Measurements from ENCODE around the gene KRTAP5-6.

KRTAP5-6 gene

DNA sequence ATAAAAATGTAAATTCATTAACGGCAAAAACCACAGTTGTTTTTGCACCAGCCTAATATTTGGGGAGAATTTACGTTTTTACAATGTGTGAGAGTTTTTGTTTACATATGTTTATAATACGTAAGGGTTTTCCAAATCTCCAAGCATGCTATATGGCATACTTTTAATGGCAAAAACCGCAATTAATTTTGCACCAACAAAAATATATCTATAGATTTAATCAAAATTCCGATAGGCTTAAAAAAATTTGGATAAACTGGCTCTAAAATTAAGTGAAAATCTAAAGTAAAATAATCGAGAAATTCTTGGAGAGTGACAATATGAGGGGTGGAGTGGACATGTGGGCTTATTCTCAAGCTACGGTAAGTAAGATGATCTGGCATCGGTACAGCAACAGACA is 22.8 kb downstream of the KRTAP5-6 start:
- H2BK5ac ChIP-seq (ENCODE audit: low read depth, low read length, poor library complexity, severe bottlenecking) = no peak overlapping the region
- H4K91ac ChIP-seq (ENCODE audit: low read length) = no peak overlapping the region
- no peak overlapping the region for H3K23ac ChIP-seq (ENCODE audit: low read length in 2 of 2)
- no peaks in the 10 kb centered on the region for H3K36me3 ChIP-seq (ENCODE audit: control insufficient read depth in 1 of 2, insufficient read depth in 2 of 2, low read depth in 1 of 2, low read length in 2 of 2)
- no peak for DNase-seq
- no peak overlapping the region for H3K4me3 ChIP-seq (ENCODE audit: insufficient read depth in 1 of 2, low read depth in 1 of 2, low read length in 2 of 2)
- H3K27ac ChIP-seq (ENCODE audit: low read length, poor library complexity, severe bottlenecking) = no peak overlapping the region
- H3K79me1 ChIP-seq (replicated peaks; ENCODE audit: low read length, poor library complexity, severe bottlenecking) = no peaks in the 10 kb centered on the region
- no peak overlapping the region for H2AK5ac ChIP-seq (ENCODE audit: low read length, severe bottlenecking)
- WGBS = 76% methylated on average over 6 of the region's 8 CpGs
- no peak overlapping the region for H3K14ac ChIP-seq (ENCODE audit: low read length in 2 of 2)
- no peaks in the 10 kb centered on the region for H3K4me1 ChIP-seq (ENCODE audit: control insufficient read depth, insufficient read depth, low read depth, low read length)
- H3K4ac ChIP-seq (ENCODE audit: low read depth in 1 of 2, low read length in 2 of 2) = no peak overlapping the region
- H3K27me3 ChIP-seq (ENCODE audit: control insufficient read depth in 1 of 2, insufficient read depth in 1 of 2, low read length in 2 of 2) = peaks cover 16 to 61% of the 10 kb centered on the region in 2 experiments
- no peak overlapping the region for H4K8ac ChIP-seq (ENCODE audit: low read length)
- H2BK15ac ChIP-seq (ENCODE audit: low read depth, poor library complexity, severe bottlenecking) = no peak overlapping the region
- no peak overlapping the region for H2BK120ac ChIP-seq (ENCODE audit: low read depth, low read length)
- no peak overlapping the region for H2AFZ ChIP-seq (ENCODE audit: low read depth, low read length)
- H3K4me2 ChIP-seq (ENCODE audit: low read length, poor library complexity, severe bottlenecking) = no peak overlapping the region
- H3K9ac ChIP-seq (ENCODE audit: low read length) = no peak overlapping the region
- H3K18ac ChIP-seq (ENCODE audit: low read depth in 1 of 2, low read length in 2 of 2) = no peak overlapping the region
- H2BK12ac ChIP-seq (ENCODE audit: low read length in 2 of 2) = no peak overlapping the region
- H3K9me3 ChIP-seq (ENCODE audit: control insufficient read depth, low read length) = no peaks in the 10 kb centered on the region

DNA sequence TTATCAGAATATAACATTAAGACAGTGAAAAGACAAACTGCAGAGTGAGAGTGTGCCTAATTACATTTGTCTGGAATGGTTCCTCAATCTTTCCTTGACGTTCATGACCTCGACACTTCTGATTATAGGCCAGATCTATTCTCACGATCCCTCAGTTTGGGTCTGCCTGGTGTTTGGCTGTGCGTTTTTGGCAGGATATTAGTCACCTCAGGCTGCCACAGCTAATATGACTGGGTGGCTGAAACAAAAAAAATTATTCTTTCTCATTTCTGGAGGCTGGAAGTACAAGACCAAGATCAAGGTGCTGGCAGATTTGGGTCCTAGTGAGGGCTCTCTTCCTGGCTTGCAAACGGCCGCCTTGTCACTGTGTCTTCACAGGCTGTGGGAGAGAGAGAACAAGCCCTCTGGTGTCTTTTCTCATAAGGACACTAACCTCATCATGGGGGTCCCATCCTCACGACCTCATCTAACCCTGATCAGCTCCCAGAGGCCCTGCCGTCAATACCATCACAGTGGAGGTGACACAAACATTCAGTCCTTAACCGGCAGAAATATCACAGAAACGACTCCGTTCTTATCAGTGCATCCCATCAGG is 30.2 kb downstream of the KRTAP5-6 start:
- no peak overlapping the region for H2BK12ac ChIP-seq (ENCODE audit: low read length in 2 of 2)
- H3K4me2 ChIP-seq (ENCODE audit: low read length, poor library complexity, severe bottlenecking) = no peak overlapping the region
- no peak overlapping the region for H2BK5ac ChIP-seq (ENCODE audit: low read depth, low read length, poor library complexity, severe bottlenecking)
- no peak overlapping the region for H4K91ac ChIP-seq (ENCODE audit: low read length)
- H3K27ac ChIP-seq (ENCODE audit: low read length, poor library complexity, severe bottlenecking) = no peak overlapping the region
- H3K4me1 ChIP-seq (ENCODE audit: control insufficient read depth, insufficient read depth, low read depth, low read length) = no peaks in the 10 kb centered on the region
- no peak overlapping the region for H3K14ac ChIP-seq (ENCODE audit: low read length in 2 of 2)
- DNase-seq = no peak
- H3K23ac ChIP-seq (ENCODE audit: low read length in 2 of 2) = no peak overlapping the region
- H3K4me3 ChIP-seq (ENCODE audit: insufficient read depth in 1 of 2, low read depth in 1 of 2, low read length in 2 of 2) = no peak overlapping the region
- H3K4ac ChIP-seq (ENCODE audit: low read depth in 1 of 2, low read length in 2 of 2) = no peak overlapping the region
- no peak overlapping the region for H3K9ac ChIP-seq (ENCODE audit: low read length)
- no peak overlapping the region for H2AFZ ChIP-seq (ENCODE audit: low read depth, low read length)
- H2BK15ac ChIP-seq (ENCODE audit: low read depth, poor library complexity, severe bottlenecking) = no peak overlapping the region
- no peak overlapping the region for H3K18ac ChIP-seq (ENCODE audit: low read depth in 1 of 2, low read length in 2 of 2)
- 81% methylated on average over 11 of the region's 11 CpGs for WGBS
- H3K9me3 ChIP-seq (ENCODE audit: control insufficient read depth, low read length) = no peaks in the 10 kb centered on the region
- no peak overlapping the region for H2BK120ac ChIP-seq (ENCODE audit: low read depth, low read length)
- H2AK5ac ChIP-seq (ENCODE audit: low read length, severe bottlenecking) = no peak overlapping the region
- peaks cover 33 to 77% of the 10 kb centered on the region in 2 experiments for H3K27me3 ChIP-seq (ENCODE audit: control insufficient read depth in 1 of 2, insufficient read depth in 1 of 2, low read length in 2 of 2)
- H3K36me3 ChIP-seq (ENCODE audit: control insufficient read depth in 1 of 2, insufficient read depth in 2 of 2, low read depth in 1 of 2, low read length in 2 of 2) = no peaks in the 10 kb centered on the region
- H4K8ac ChIP-seq (ENCODE audit: low read length) = no peak overlapping the region
- H3K79me1 ChIP-seq (replicated peaks; ENCODE audit: low read length, poor library complexity, severe bottlenecking) = no peaks in the 10 kb centered on the region

DNA sequence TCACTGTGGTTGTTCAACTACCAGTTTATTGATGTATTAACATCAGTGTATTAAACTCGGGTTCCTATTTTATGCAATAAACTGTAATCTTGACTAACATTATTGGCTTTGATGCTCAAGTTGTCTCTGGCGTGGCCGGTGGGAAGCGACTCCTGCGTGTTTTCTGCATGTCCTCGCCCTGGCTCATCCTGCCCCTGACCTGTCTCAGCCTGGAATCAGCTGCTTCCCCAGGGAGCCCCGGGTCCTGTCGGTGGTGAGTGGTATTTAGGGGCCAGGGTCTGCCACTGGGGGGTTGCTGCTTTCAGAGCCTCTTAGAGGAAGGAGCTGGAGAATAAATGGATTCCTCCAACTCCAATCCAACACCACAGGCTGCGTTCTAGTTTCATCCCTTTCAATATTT is 30.9 kb downstream of the KRTAP5-6 start:
- Histone ChIP-seq H2BK12ac (ENCODE audit: low read length in 2 of 2) (no peak overlapping the region), H4K91ac (ENCODE audit: low read length) (no peak overlapping the region), H2BK5ac (ENCODE audit: low read depth, low read length, poor library complexity, severe bottlenecking) (no peak overlapping the region), H2AFZ (ENCODE audit: low read depth, low read length) (no peak overlapping the region), H3K9ac (ENCODE audit: low read length) (no peak overlapping the region), H4K8ac (ENCODE audit: low read length) (no peak overlapping the region), H3K9me3 (ENCODE audit: control insufficient read depth, low read length) (no peaks in the 10 kb centered on the region), H2BK120ac (ENCODE audit: low read depth, low read length) (no peak overlapping the region), H3K4ac (ENCODE audit: low read depth in 1 of 2, low read length in 2 of 2) (no peak overlapping the region), H3K4me1 (ENCODE audit: control insufficient read depth, insufficient read depth, low read depth, low read length) (no peaks in the 10 kb centered on the region), H2AK5ac (ENCODE audit: low read length, severe bottlenecking) (no peak overlapping the region), H3K18ac (ENCODE audit: low read depth in 1 of 2, low read length in 2 of 2) (no peak overlapping the region), H3K4me2 (ENCODE audit: low read length, poor library complexity, severe bottlenecking) (no peak overlapping the region), H3K27me3 (ENCODE audit: control insufficient read depth in 1 of 2, insufficient read depth in 1 of 2, low read length in 2 of 2) (peaks cover 38 to 77% of the 10 kb centered on the region in 2 experiments), H3K27ac (ENCODE audit: low read length, poor library complexity, severe bottlenecking) (no peak overlapping the region), H3K36me3 (ENCODE audit: control insufficient read depth in 1 of 2, insufficient read depth in 2 of 2, low read depth in 1 of 2, low read length in 2 of 2) (no peaks in the 10 kb centered on the region), H3K79me1 (replicated peaks; ENCODE audit: low read length, poor library complexity, severe bottlenecking) (no peaks in the 10 kb centered on the region), H3K4me3 (ENCODE audit: insufficient read depth in 1 of 2, low read depth in 1 of 2, low read length in 2 of 2) (no peak overlapping the region), H3K14ac (ENCODE audit: low read length in 2 of 2) (no peak overlapping the region), H2BK15ac (ENCODE audit: low read depth, poor library complexity, severe bottlenecking) (no peak overlapping the region), H3K23ac (ENCODE audit: low read length in 2 of 2) (no peak overlapping the region)
- no peak for DNase-seq
- WGBS = 88% methylated on average over 6 of the region's 9 CpGs

DNA sequence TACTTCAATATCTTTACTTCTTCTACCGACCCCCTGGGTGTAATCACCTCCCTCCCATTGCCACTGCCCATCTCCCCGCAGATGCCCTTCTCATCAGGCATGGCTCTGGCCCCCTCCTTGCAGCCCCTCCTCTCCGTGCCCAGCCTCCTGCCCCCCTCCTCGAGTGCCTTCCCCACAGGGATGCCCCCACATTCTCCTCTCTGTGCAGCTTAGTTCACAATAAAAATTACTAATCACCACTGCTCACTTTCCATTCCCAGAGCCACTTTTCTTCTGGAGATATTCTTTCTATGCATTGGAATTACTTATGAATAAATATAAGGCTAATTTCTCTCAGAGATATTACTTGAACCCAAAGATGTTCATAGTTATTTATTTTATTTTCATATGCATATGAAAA is 31.3 kb downstream of the KRTAP5-6 start:
- no peak for DNase-seq
- H3K14ac ChIP-seq (ENCODE audit: low read length in 2 of 2) = no peak overlapping the region
- no peak overlapping the region for H2BK120ac ChIP-seq (ENCODE audit: low read depth, low read length)
- no peak overlapping the region for H2AK5ac ChIP-seq (ENCODE audit: low read length, severe bottlenecking)
- H3K4me1 ChIP-seq (ENCODE audit: control insufficient read depth, insufficient read depth, low read depth, low read length) = no peaks in the 10 kb centered on the region
- H4K91ac ChIP-seq (ENCODE audit: low read length) = no peak overlapping the region
- no peak overlapping the region for H2BK12ac ChIP-seq (ENCODE audit: low read length in 2 of 2)
- no peak overlapping the region for H2BK5ac ChIP-seq (ENCODE audit: low read depth, low read length, poor library complexity, severe bottlenecking)
- no peak overlapping the region for H3K27ac ChIP-seq (ENCODE audit: low read length, poor library complexity, severe bottlenecking)
- no peak overlapping the region for H3K4me3 ChIP-seq (ENCODE audit: insufficient read depth in 1 of 2, low read depth in 1 of 2, low read length in 2 of 2)
- no peak overlapping the region for H4K8ac ChIP-seq (ENCODE audit: low read length)
- H3K23ac ChIP-seq (ENCODE audit: low read length in 2 of 2) = no peak overlapping the region
- H3K4me2 ChIP-seq (ENCODE audit: low read length, poor library complexity, severe bottlenecking) = no peak overlapping the region
- H3K18ac ChIP-seq (ENCODE audit: low read depth in 1 of 2, low read length in 2 of 2) = no peak overlapping the region
- no peak overlapping the region for H3K4ac ChIP-seq (ENCODE audit: low read depth in 1 of 2, low read length in 2 of 2)
- H3K9ac ChIP-seq (ENCODE audit: low read length) = no peak overlapping the region
- H3K79me1 ChIP-seq (replicated peaks; ENCODE audit: low read length, poor library complexity, severe bottlenecking) = no peaks in the 10 kb centered on the region
- 58% methylated on average over 4 of the region's 4 CpGs for whole genome bisulfite sequencing
- H3K9me3 ChIP-seq (ENCODE audit: control insufficient read depth, low read length) = no peaks in the 10 kb centered on the region
- H2BK15ac ChIP-seq (ENCODE audit: low read depth, poor library complexity, severe bottlenecking) = no peak overlapping the region
- H3K27me3 ChIP-seq (ENCODE audit: control insufficient read depth in 1 of 2, insufficient read depth in 1 of 2, low read length in 2 of 2) = peaks cover 42 to 77% of the 10 kb centered on the region in 2 experiments
- H3K36me3 ChIP-seq (ENCODE audit: control insufficient read depth in 1 of 2, insufficient read depth in 2 of 2, low read depth in 1 of 2, low read length in 2 of 2) = no peaks in the 10 kb centered on the region
- H2AFZ ChIP-seq (ENCODE audit: low read depth, low read length) = no peak overlapping the region
